Endodermal cell (in vitro differentiated cells): ENCODE results near the gene CAPSL. TPM values are rescaled to one million over a fixed set of nuclear protein-coding genes. Genes with fewer than 3 reads are reported as not detected.
A peak's percentile ranks its signal among the peaks of the same experiment; 100 is the strongest.
"Not testable (repeated sequence)": the region's sequence is repeated elsewhere in the genome, so short reads cannot be mapped to it uniquely, and the experiment has no call there.

Experiments
- DNase-seq: peaks from one replicate; pipeline ENCODE4 v3.0.0-alpha.2; 2017
- H3K27ac ChIP-seq: 2 replicates; pipeline ENCODE4 v1.5.1; 2013; ENCODE audit warnings: mild to moderate bottlenecking, low read depth, low read length, moderate library complexity
- H3K27me3 ChIP-seq: 2 replicates; pipeline ENCODE4 v1.6.1; 2013; ENCODE audit warnings: mild to moderate bottlenecking, low read length, moderate library complexity; ENCODE audit not compliant: insufficient read depth, control insufficient read depth, poor library complexity, severe bottlenecking
- H3K36me3 ChIP-seq: 2 replicates; pipeline ENCODE4 v1.7.0; 2013; ENCODE audit warnings: mild to moderate bottlenecking, low read length, moderate library complexity; ENCODE audit not compliant: control insufficient read depth, insufficient read depth
- H3K4me1 ChIP-seq: one replicate; pipeline ENCODE4 v1.7.0; 2013; ENCODE audit warnings: low read length; ENCODE audit not compliant: control insufficient read depth, insufficient read depth
- H3K4me3 ChIP-seq: 2 replicates; pipeline ENCODE4 v1.5.1; 2013; ENCODE audit warnings: mild to moderate bottlenecking, low read length, moderate library complexity
- H3K9ac ChIP-seq: 2 replicates; pipeline ENCODE4 v1.6.1; 2013; ENCODE audit warnings: mild to moderate bottlenecking, low read length, moderate library complexity; ENCODE audit not compliant: poor library complexity, severe bottlenecking; ENCODE audit errors: extremely low read depth
- H3K9me3 ChIP-seq: 2 replicates; pipeline ENCODE4 v1.6.1; 2013; ENCODE audit warnings: mild to moderate bottlenecking, low read length, moderate library complexity; ENCODE audit not compliant: control insufficient read depth
- H3K27ac Mint-ChIP-seq: 2 replicates; pipeline ENCODE4 v1.8.0; 2020; ENCODE audit warnings: mixed read lengths
- H3K27me3 Mint-ChIP-seq: 2 replicates; pipeline ENCODE4 v1.8.0; 2021; ENCODE audit warnings: mild to moderate bottlenecking, mixed read lengths; ENCODE audit not compliant: insufficient read depth
- H3K36me3 Mint-ChIP-seq: 2 replicates; pipeline ENCODE4 v1.8.0; 2020; ENCODE audit warnings: low read depth, mixed read lengths
- H3K4me1 Mint-ChIP-seq: 2 replicates; pipeline ENCODE4 v1.8.0; 2020; ENCODE audit warnings: mixed read lengths
- H3K4me3 Mint-ChIP-seq: 2 replicates; pipeline ENCODE4 v1.8.0; 2020; ENCODE audit warnings: mild to moderate bottlenecking, moderate library complexity, mixed read lengths
- H3K9me3 Mint-ChIP-seq: 2 replicates; pipeline ENCODE4 v1.8.0; 2020; ENCODE audit warnings: mild to moderate bottlenecking, mixed read lengths
- CTCF ChIP-seq: fragments of 200-600 bp; sonication (generic); conservative IDR thresholded peaks from 2 replicates; pipeline ENCODE4 v1.5.0; 2021; ENCODE audit warnings: antibody characterized with exemption, mild to moderate bottlenecking
- WGBS, 2 experiments: methylation state at CpG; one replicate each; pipeline versions ENCODE4 v1.1.5 to v1.1.7; 2013; ENCODE audit warnings: missing lambda C conversion rate in 2 of 2, mixed read lengths in 1 of 2; ENCODE audit not compliant: insufficient coverage in 1 of 2, insufficient read length in 1 of 2; 5-methylcytosine and 5-hydroxymethylcytosine counted together
- total RNA-seq, 2 donors: library from RNA; stranded (reverse); fragmentation: NEBNext Ultra II Directional in 1 of 2; extraction: Animal tissue kit (Norgen Biotek cat#: 25700) in 1 of 2; gene quantifications; 2 replicates in 1 of 2; 3 replicates in 1 of 2; pipeline ENCODE4 v1.2.1, GENCODE V29; 2021

Gene CAPSL
- total RNA-seq, 2 donors from 2014 or later: not detected

GRCh38 chr5:35856765-35857351, 81.6 kb downstream of the CAPSL start, which contains the start of gene IL7R:
IL7R (plus strand) TSS chr5:35856891; CDS start chr5:35856978, 87 bp downstream.
- no peak within 1 kb of the TSS for H3K4me3 Mint-ChIP-seq
- H3K9ac ChIP-seq: no peak within 1 kb of the TSS
- H3K27ac ChIP-seq: no peak within 1 kb of the TSS
- H3K36me3 Mint-ChIP-seq: no peaks in the 10 kb centered on the region
- 50 to 68% methylated on average over 1 of the region's 1 CpG for WGBS, 2 experiments
- peak within 1 kb of the TSS; percentile 16 for H3K4me3 ChIP-seq
- H3K4me1 ChIP-seq: peaks cover 34% of the 10 kb centered on the region
- H3K27me3 ChIP-seq: no peaks in the 10 kb centered on the region
- no peaks in the 10 kb centered on the region for H3K27me3 Mint-ChIP-seq
- no peaks in the 10 kb centered on the region for H3K9me3 Mint-ChIP-seq
- H3K4me1 Mint-ChIP-seq: peaks cover 46% of the 10 kb centered on the region
- DNase-seq: no peak
- TF ChIP-seq CTCF: no peak
- H3K9me3 ChIP-seq: peaks cover 5% of the 10 kb centered on the region
- H3K27ac Mint-ChIP-seq: peak within 1 kb of the TSS; percentile 72
- no peaks in the 10 kb centered on the region for H3K36me3 ChIP-seq

- H3K4me1 Mint-ChIP-seq: peaks cover 46% of the 10 kb centered on the region
- H3K27me3 Mint-ChIP-seq: not testable (repeated sequence)
Measured at GRCh38 chr5:35856186-35856764, 82.1 kb downstream of the CAPSL start.

DNA sequence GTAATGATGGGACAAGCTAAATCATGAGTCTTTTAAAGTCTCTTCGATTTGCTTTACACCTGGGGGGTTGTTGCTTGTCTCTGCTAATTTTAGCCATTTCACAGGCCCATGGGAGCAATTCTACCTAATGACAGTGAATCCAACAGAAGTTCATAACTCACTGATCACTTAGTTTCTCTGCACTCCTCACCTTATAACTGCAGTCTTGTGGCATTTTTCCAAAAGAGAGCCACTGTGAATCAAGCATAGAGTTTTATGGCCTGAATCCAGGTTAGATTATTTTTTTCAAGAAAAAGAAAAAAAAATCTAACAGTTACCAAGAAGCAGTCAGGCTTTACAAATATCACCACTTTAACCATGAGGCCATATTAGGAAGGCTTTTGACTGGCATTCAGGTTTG, 83.2 kb downstream of the CAPSL start:
- Histone ChIP-seq H3K27ac (no peak overlapping the region), H3K4me3 (peak overlapping the region; percentile 47), H3K9me3 (peaks cover 6% of the 10 kb centered on the region), H3K4me1 (peaks cover 34% of the 10 kb centered on the region), H3K36me3 (no peaks in the 10 kb centered on the region), H3K9ac (no peak overlapping the region), H3K27me3 (no peaks in the 10 kb centered on the region)
- TF ChIP-seq CTCF: no peak
- Mint-ChIP-seq H3K4me1 (peaks cover 43% of the 10 kb centered on the region), H3K27me3 (no peaks in the 10 kb centered on the region), H3K9me3 (no peaks in the 10 kb centered on the region), H3K4me3 (no peak overlapping the region), H3K27ac (no peak overlapping the region), H3K36me3 (no peaks in the 10 kb centered on the region)
- no peak for DNase-seq
- 100% methylated on average over 1 of the region's 1 CpG for WGBS, 2 experiments

More at GRCh38 chr5:35856186-35856764, 82.1 kb downstream of the CAPSL start:
- DNase-seq, H3K9ac ChIP-seq, H3K4me3 Mint-ChIP-seq, H3K27me3 ChIP-seq, H3K36me3 ChIP-seq, H3K9me3 Mint-ChIP-seq, H3K36me3 Mint-ChIP-seq, H3K27ac ChIP-seq, H3K9me3 ChIP-seq: not testable (repeated sequence)
- H3K27ac Mint-ChIP-seq: peak overlapping the region; percentile 72
- WGBS, 2 experiments: 91 to 92% methylated on average over 4 to 5 of the region's 5 CpGs
- H3K4me3 ChIP-seq: peak overlapping the region; percentile 16
- peaks cover 34% of the 10 kb centered on the region for H3K4me1 ChIP-seq

Other genes starting within 250 kb of the CAPSL start
- gene IL7R, start 81.7 kb downstream of the CAPSL start, total RNA-seq: under 1 TPM; 0.69 to 0.79 TPM
- gene UGT3A1, start 52.8 kb upstream of the CAPSL start, total RNA-seq: 10 to 100 TPM in 1 of 2 donors, 1 to 10 TPM in 1; 4.7 to 10.6 TPM
- gene UGT3A2, start 128.3 kb upstream of the CAPSL start, total RNA-seq: 10 to 100 TPM; 15.5 to 25.3 TPM
- gene LMBRD2, start 213.3 kb upstream of the CAPSL start, total RNA-seq: 1 to 10 TPM; 5.5 to 7.4 TPM
- 10 to 100 TPM; 82.2 to 91.1 TPM for gene SKP2, start 213.5 kb upstream of the CAPSL start, total RNA-seq